HG02571 (cell line): ENCODE data around the gene RBM33.

Source experiments
- ATAC-seq: cut with Tn5 transposase; IDR thresholded peaks from one replicate; pipeline ENCODE4 v1.9.1; 2021; ENCODE audit warnings: mild to moderate bottlenecking, moderate library complexity; ENCODE audit not compliant: unreplicated experiment

RBM33 gene

DNA sequence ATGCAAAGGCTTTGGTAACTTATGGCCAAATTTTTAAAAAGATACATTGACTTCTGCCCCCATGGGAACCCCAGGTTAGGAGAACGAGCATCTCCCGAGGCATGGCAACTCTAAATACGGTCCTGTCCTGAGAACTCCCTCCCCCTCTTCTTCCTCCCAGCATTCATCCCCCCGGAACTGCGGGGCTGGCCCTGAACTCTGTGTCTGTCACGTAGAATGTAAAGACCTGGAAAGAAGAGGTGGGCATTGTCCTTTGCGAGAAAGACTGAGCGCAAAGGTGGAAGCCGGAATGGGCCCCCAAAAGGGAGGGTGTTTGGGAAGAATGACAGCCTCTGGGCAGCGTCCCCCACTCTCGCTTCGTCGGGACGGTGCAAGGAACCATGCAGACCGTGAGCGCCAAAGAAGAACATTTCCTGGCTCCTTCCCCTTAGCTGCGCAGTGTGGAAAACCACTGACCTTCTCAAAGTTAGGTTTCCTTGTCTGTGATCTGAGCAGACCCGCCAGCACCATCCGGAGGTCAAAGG lies 146.8 kb downstream of the RBM33 start:
- no peak for ATAC-seq

DNA sequence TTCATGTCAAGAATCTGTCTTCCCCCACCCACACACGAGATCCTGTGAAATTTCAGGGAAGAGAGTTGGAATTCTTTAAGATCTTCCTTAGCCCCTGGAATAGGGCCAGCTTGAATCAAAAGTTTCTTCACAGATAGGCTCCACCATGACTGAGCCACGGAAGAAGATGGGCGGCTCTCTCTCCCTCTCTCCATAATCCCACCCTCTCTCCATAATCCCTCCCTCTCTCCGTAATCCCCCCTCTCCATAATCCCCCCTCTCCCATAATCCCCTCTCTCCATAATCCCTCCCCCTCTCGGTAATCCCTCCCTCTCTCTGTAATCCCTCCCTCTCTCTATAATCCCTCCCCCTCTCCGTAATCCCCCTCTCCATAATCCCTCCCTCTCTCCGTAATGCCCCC lies 147.4 kb downstream of the RBM33 start:
- ATAC-seq: no peak

DNA sequence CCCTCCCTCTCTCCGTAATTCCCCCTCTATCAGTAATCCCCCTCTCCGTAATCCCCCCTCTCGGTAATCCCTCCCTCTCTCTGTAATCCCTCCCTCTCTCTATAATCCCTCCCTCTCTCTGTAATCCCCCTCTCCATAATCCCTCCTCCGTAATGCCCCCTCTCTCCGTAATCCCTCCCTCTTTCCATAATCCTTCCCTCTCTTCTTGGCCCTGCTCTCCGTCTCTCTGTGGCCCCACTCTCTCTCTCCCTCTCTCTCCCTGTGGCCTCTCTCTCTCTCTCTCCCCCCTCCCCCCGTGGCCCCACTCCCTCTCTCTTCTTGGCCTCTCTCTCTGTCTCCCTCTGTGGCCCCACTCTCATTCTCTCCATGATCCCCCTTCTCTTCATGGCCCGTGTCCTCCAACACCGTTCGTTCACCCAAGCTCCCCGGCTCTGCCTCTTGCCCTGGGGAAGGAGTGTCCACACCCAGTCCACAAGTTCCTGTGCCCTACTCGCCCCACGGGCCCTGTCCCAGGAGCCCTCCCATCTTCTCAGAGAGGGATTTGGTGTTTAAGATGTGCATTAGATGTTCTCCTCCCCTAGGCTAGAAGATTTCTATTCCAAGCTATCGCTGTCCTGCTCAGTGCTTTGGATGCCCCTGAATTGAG lies 148.0 kb downstream of the RBM33 start:
- ATAC-seq: no peak

DNA sequence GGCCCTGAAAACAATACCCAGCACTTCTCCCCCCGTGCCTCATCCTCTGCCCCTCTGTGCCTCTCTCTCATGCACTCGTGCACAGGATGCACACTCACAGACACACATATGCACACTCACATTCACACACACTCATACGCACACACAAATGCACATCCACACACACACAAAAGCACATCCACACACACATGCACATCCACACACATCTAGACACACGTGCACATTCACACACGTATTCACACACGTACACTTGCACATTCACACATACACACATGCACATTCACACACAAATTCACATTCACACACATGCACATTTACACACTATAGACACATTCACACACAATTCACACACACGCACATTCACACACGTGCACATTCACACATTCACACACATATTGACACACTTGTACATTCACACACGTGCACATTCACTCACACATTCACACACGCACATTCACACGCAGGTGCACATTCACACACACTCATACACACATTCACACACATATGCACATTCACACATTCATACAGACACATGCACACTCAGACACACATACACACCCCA lies 148.6 kb downstream of the RBM33 start:
- no peak for ATAC-seq

DNA sequence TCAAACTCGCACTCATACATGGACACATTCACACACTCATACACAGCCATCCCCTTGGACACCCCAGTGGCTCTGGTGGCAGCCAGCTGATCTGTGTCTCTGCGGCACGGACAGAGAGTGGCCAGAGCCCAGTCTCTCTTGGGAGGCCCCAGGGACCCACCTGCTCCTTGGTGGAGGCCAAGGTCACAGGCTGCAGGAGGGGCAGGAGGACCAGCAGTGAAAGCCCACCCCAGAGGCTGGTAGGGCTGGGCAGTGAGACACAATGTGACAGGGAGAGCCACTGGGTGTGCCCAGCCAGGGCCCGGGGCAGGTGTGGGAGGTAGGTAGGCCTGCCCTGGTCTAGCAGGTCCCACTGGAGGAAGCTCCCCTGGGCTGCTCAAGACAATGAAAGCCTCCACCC lies 149.3 kb downstream of the RBM33 start:
- ATAC-seq: no peak

DNA sequence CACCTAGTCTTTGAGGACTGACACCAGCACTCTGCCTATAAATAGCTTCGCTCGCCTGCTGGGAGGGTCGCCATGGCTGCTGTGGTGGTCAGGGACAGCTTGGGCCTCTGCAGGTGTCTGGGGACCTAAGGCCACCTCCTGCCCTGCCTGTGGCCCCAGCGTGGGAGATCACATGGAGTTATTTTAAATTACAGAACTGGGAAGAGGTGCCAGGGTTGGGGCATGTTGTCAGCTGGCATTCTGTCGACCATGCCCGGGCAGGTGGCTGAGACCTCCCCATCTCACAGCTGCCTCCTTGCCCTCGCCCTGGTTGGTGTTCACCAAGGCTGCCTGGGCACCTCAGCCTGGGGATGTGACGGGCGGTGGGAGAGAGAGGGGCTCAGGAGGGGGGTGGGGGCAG lies 149.7 kb downstream of the RBM33 start:
- ATAC-seq: no peak

DNA sequence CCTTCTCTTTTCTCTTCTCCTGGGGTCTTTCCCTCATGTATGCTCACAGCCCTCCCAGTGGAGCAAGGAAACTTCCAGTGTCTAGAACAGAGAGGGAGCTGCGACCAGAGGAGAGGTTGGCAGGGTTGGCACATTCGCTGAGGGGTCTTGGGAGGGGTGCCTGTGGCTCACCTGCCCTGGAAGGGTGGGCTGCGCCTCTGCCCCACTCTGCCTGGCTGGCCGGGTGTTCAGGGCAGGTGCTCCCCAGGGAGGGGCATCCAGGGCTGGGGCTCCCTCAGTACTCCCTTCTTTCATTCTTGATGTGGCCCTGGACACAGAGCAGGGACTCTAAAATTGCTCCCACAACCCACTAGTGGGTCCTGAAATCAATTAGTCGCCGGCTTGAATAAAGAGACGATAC lies 150.9 kb downstream of the RBM33 start:
- ATAC-seq: no peak

DNA sequence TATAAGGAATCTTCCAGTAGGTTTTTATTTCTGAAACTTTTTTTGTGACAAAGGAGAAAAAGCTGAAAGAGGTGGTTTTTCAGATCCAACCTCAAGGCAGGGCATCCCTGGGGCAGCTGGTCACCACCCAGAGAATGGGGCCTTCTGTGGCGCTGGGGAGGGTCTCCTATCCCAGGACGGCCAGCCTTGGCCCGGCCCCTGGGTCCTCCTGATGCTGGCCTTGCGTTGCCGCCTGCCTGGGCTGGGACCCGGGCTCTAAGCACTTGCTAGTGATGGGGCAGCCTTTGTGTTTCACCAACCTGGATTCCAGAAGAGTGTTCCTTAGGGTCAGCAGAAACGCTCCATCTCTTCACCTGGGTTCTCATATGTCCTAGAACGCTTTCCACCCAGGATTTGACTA lies 151.5 kb downstream of the RBM33 start:
- ATAC-seq: no peak

DNA sequence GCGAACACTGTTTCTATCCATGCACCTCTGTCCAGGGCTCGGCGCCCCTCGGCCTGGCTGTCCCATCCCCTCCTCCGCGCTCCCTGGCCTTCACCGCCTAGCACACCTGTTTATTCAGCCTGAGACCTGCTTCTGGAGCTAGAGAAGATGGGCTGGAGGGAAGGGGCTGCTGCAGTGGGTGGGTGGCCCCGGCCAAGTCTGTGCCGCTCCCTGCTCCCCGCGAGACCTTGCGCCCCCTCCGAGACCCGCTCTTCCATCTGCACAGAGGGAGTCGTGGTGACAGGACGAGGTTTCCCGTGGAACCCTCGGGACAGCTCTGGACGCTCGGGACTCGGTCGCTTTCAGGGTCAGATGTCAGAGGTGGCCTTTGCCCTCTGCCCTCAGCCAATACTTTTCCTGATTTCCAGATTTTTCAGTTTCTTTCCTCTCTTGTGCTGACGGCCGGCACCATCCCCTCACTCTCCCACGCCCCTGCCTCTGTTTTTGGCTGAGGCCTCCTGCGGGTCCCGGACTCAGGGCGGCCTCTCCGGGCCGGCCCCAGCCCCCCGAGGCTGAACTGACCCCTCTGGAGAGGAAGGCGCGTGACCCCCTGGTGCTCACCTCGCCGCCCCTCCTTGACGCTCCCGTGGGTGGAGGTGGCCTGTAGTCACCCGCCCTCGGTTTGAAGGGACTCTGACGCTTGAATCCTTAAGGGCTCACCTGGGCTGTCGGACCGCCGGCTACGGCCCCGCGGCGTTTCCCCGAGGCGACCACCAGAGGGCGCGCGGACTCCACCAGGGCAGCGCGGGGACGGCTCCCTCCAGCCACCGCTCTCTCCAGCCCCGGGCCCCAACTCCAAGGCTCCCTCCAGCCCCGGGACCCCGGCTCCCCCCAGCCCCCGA lies 152.2 kb downstream of the RBM33 start:
- no peak for ATAC-seq

DNA sequence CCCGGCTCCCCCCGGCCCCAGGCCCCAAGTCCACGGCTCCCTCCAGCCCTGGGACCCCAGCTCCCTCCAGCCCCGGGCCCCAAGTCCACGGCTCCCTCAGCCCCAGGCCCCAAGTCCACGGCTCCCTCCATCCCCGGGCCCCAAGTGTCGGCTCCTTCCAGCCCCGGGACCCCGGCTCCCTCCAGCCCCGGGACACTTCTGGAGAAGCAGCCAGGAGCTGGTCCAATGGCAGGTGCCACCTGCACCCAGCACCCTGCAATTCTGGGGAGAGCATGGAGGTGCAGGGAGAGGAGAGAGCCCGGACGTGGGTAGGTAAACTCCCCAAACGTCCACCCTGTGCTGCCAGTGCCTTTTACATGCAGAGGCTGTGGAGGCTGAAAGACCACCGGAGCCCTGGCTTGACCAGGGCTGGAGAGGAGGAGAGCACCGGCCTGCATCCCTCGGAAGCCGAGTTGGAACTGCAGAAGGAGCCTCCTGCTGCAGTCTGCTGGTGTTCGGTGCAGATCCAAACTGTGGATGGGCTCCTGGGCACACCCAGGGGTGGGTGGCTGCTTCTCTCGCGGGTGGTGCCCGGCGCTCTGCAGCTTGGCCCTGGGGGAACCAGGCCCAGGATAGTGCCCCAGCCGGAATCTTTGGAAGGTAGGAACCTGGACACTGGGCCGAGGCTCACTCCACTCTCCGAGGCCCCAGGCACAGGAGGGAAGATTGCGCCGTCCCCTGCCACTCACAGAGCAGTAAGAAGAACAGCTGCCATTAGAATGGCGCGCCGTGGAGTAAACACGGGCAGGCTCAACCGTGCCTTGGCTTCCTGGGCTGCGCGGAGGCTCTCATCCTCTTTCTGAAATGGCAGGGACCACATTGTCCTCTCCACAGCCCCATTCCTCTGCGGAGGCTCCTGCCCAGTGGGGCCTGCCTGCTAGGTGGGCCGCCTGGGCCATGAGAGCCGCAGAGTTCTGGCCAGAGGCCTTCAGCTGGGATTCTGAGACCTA lies 153.1 kb downstream of the RBM33 start:
- ATAC-seq: no peak

DNA sequence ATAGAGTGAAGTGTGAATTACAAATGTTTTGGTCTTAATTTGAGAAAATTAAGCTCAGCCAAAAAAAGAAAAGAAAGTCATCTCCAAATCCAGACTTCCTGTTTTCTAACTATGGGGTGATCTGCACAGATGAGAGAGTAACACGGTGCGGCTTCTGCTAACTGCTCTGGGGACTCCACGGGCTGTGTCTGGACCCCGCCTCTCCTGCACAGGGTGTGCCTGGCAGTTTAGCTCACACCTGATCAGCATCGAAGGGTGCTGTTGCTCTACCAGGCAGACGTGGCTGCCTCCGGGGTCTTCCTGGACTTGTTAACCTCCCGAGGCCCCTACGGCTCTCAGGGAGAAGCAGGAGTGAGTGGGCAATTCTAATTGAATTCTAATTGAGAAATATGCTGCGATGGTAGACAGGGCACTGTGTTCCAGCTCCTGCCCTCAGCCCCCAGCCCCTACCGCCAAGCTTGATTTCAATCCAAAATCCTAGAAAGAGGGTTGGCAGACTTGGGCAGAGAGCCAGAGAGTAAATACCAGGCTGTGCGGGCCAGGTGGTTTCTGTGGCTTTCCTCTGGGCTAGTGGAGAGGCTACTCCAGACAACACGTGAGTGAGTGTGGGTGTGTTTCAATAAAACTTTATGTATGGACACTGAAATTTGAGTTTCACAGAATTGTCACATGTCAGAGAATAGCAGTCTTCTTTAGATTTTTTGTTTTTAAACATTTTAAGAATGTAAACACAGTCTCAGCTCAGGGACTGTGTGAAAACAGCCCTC lies 154.4 kb downstream of the RBM33 start:
- no peak for ATAC-seq

DNA sequence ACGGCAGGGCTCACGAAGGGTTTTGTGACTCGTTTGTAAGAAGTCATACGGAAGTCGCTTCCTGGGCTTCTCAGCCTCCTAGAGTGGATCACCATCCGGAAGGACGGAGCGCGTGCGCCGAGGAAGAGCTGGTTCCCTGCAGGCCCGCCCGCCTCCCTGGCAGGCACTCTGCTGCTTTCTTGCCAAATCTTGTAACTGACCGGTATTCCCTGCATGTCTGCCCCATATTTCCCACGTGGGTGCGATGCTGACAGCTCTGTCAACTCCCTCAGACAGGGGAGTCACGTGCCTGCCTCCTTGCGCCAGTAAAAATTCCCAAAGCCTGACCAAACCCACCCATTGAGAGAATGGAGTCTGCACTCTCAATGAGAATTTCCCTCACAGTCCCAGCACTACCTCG lies 155.1 kb downstream of the RBM33 start:
- no peak for ATAC-seq

DNA sequence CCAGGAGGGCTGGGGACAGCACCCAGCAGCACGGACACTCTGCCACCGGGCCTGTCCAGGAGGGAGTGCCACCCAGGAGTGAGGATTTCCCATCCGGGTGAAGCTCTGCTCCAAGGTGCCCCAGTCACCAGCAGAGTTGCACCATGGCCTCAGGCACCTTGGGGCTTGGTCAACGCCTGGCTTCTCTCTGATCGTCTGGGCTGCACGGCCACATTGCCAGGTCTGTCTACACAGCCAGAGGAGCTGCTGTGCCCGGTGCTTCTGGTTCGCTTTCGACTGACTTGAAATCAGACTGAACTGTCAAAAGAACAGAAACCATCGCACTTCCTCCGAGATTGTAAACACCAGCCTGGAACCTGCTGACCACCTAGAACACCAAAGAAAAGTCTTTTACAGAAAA lies 155.8 kb downstream of the RBM33 start:
- ATAC-seq: no peak

DNA sequence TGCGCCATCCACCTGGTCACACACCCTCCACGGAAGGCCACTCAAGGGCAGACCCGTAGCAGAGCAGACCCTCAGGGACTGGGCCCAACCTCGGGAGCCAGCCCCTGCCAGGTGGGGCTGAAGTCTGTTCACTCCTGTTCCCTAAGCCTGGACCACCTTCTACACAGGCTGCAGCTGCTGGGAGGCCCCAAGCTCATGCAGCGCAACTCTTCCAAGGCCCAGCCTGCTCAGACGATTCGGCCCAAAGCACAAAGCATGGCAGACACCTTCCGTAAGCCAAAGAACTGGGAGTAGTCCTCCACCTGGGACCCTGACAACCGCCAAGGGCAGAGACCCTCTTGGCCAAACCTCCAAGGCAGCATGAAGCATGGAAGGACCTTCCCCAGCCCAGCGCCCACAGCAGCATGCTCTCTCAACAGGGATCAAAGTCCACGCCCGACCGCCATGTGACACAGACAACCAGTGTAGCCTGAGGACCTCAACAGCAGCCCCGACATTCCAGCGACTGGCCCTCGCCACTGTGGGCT lies 156.3 kb downstream of the RBM33 start:
- no peak for ATAC-seq

DNA sequence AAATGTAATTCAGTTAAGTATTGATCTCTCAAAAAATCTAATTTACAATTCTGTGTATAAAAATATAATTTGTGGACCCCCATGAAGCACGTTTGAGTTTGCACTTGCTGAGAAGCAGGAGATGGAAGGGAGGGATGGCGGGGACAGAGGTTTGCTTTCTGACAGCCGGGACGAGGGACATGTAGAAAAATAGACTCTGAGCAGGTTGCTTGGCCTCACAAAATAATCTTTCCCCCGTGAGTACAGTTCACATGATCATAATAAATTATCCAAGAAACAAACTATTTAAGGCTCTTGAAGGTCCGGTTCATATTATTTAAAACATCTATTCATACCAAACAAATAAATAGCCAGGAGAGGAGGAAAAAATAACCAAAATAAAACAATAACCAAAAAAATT lies 157.8 kb downstream of the RBM33 start:
- no peak for ATAC-seq

DNA sequence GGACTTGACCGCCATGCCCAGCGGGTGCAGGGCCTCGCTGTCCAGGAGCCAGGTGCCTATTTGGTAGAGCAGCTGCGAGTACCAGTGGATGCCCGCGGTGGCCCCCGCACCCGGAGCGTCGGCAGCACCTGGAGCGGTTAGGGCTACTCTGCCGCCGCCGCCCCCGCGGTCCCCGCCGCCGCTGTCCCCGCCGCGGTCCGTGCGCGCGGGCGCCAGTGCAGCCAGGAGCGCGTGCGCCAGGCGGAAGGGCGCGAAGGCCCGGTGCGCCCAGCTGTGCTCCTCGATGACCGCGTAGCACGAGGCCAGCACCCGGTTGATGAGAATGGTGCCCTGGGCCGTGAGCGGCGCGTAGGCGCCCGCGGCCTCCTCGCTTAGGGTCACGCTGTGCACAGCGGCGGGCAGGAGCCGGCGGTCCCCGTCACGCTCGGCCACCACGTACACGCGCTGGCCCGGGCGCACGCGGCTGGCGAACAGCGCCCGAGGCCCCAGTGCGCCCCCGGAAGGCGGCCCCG lies 158.5 kb downstream of the RBM33 start:
- no peak for ATAC-seq

DNA sequence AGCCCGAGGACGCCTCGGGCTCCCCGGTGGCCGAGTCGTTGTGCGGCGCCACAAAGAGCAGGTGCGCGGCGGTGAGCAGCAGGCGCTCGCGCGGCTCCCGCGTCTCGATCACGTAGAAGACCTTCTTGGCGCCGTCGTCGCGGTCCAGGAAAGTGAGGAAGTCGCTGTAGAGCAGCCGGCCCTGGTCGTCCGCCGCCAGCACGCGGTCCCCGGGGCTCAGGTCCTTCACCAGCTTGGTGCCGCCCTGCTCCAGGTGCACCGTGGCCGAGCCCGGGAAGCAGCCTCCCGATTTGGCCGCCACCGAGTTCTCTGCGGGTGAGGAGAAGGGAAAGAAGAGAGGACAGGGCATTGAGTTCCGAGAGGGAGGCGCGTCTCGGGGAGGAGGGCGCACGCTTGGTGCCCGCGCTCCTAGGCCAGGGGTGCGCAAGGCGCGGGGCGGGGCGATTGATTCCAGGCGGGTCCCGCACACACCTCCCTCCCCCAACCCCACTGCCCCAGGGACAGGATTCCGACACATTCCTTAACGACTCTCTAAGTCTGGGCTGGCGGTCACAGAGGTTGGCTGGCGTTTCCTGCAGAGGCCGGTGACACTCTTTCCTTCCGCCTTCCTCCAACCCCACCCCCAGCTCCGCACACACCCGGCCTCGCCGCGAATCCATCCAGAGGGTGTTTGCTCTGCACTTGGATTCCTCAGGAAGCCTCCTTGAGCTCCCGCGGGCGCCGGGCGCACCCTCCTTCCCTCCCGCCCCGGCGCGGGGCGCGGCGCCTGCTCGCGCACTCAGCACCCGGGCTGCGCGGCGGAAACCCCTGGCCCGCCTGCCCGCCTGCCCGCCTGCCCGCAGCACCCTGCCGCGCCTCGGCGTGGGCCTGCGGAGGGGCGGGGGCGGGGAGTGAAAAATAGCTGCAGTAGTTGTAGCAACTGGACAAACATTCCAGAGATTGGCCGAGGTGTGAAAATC lies 159.2 kb downstream of the RBM33 start:
- ATAC-seq: no peak

DNA sequence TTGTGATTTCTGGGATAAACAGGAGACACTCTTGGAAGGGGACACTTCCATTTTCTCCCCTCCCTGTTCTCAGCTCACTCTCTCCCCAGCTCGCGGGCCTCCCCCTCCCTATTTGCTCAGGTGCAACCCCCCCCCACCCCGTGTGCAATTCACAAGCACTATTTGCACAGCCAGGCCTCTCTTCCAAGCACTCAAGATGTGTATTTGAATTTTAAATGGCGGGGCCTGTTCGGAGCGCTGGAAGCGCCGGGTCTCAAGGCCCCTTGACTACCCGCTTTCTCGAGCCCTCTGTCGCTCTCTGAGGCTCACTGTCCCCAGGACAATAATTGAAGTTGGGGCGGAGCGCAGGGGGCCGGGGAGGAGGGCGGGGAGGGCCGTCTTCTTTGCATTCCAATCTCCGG lies 160.0 kb downstream of the RBM33 start:
- ATAC-seq: no peak
